ENCODE data around the gene DIMT1. TPM values are rescaled to one million over a fixed set of nuclear protein-coding genes. Genes with fewer than 3 reads are reported as not detected.

The DIMT1 gene
- 19.2 TPM for polyA plus RNA-seq (2013, experiment 1 of 2)
- polyA plus RNA-seq (2013, experiment 2 of 2): 21.4 TPM

DNA sequence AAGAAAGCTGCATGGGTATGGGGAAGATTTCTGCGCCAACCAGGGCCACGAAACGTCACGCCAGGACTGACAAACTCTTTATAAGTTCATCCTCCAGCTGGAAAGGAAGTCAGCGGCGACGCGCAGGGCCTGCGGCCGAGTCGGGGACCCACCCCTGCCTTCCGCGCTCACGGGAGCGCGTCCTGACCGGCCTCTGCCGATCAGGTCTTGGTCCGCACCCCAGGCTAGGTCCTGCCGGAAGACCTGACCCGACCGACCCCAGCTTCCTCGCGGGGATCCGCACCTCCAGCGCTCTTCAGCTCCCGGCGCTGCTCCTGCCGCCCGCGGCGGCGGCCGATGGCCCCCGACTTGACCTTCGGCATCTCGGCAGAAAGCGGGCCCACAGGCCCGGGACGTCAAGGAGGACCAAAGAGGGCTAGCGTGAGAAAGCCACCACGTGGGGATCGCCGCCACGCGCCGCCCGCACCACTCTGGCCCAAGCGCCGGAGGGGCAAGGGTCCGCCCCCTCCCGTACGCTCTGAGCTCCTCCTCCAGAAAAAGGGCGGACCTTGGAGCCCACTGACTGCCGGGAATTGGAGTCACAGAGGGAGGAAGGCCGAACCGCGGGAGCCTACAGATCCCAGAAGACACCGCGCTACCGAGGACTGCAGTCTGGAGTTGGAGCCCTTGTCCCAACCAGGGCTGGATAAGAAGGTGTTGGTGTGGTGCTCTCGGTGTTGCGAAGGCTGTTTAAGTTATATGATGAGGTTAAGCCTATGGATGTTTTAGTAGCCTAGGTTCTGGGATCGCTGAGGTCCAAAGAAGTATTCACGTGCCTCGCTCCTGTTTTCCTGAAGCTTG is at the start of gene DIMT1:
TSS of gene DIMT1 (minus strand) at position 495 of the 840 bp plus-strand sequence. CDS start at position 362, 133 bp downstream.
- Histone ChIP-seq H2AFZ (ENCODE audit: low read depth, low read length) (peak within 1 kb of the TSS; percentile 97), H3K9me3 (ENCODE audit: control insufficient read depth, low read length) (no peaks in the 10 kb centered on the region), H3K9ac (ENCODE audit: low read length) (peak within 1 kb of the TSS; percentile 92), H2BK5ac (ENCODE audit: low read depth, low read length, poor library complexity, severe bottlenecking) (peak within 1 kb of the TSS; percentile 77), H3K4me2 (ENCODE audit: low read length, poor library complexity, severe bottlenecking) (peak within 1 kb of the TSS; percentile 52), H4K91ac (ENCODE audit: low read length) (peak within 1 kb of the TSS; percentile 14), H2BK120ac (ENCODE audit: low read depth, low read length) (peak within 1 kb of the TSS; percentile 24), H3K36me3 (ENCODE audit: control insufficient read depth in 1 of 2, insufficient read depth in 2 of 2, low read depth in 1 of 2, low read length in 2 of 2) (peaks cover 8 to 17% of the 10 kb centered on the region in 2 experiments), H3K79me1 (replicated peaks; ENCODE audit: low read length, poor library complexity, severe bottlenecking) (peaks cover 13% of the 10 kb centered on the region), H3K4me3 (ENCODE audit: insufficient read depth in 1 of 2, low read depth in 1 of 2, low read length in 2 of 2) (peak within 1 kb of the TSS; percentile 79 to 84), H3K27me3 (ENCODE audit: control insufficient read depth in 1 of 2, insufficient read depth in 1 of 2, low read length in 2 of 2) (no peaks in the 10 kb centered on the region), H3K23ac (ENCODE audit: low read length in 2 of 2) (no peak within 1 kb of the TSS), H3K4ac (ENCODE audit: low read depth in 1 of 2, low read length in 2 of 2) (peak within 1 kb of the TSS in 1 of 2 experiments; percentile 78), H2BK12ac (ENCODE audit: low read length in 2 of 2) (peak within 1 kb of the TSS in 1 of 2 experiments; percentile 31), H2AK5ac (ENCODE audit: low read length, severe bottlenecking) (no peak within 1 kb of the TSS), H3K4me1 (ENCODE audit: control insufficient read depth, insufficient read depth, low read depth, low read length) (no peaks in the 10 kb centered on the region), H3K18ac (ENCODE audit: low read depth in 1 of 2, low read length in 2 of 2) (peak within 1 kb of the TSS; percentile 46 to 97), H3K27ac (ENCODE audit: low read length, poor library complexity, severe bottlenecking) (peak within 1 kb of the TSS; percentile 88), H4K8ac (ENCODE audit: low read length) (peak within 1 kb of the TSS; percentile 1), H3K14ac (ENCODE audit: low read length in 2 of 2) (peak within 1 kb of the TSS in 1 of 2 experiments; percentile 92), H2BK15ac (ENCODE audit: low read depth, poor library complexity, severe bottlenecking) (no peak within 1 kb of the TSS)
- peak; percentile 99 for DNase-seq
- WGBS: under 1% methylated on average over 66 of the region's 66 CpGs

DNA sequence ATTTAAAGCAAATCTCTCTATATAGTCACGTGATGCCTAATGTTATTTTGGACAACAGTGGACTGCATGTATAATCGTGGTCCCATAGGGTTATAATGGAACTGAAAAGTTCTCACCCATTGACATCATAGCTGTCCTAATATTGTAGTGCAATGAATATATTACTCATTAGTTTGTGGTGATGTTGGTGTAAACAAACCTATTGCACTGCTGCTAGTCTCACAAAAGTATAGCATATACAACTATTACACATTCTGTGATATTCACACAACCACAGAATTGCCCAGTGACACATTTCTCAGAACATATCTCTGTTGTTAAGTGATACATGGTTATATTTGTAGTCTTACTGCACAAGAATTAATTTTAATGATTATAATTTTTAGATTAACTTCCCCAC is 46.6 kb upstream of the DIMT1 start:
- Histone ChIP-seq H3K79me1 (replicated peaks; ENCODE audit: low read length, poor library complexity, severe bottlenecking) (peaks cover 21% of the 10 kb centered on the region), H3K18ac (ENCODE audit: low read depth in 1 of 2, low read length in 2 of 2) (no peak overlapping the region), H3K4me3 (ENCODE audit: insufficient read depth in 1 of 2, low read depth in 1 of 2, low read length in 2 of 2) (no peak overlapping the region), H3K4me2 (ENCODE audit: low read length, poor library complexity, severe bottlenecking) (no peak overlapping the region), H2AK5ac (ENCODE audit: low read length, severe bottlenecking) (no peak overlapping the region), H4K91ac (ENCODE audit: low read length) (no peak overlapping the region), H2BK15ac (ENCODE audit: low read depth, poor library complexity, severe bottlenecking) (no peak overlapping the region), H3K9me3 (ENCODE audit: control insufficient read depth, low read length) (no peaks in the 10 kb centered on the region), H3K9ac (ENCODE audit: low read length) (no peak overlapping the region), H2AFZ (ENCODE audit: low read depth, low read length) (no peak overlapping the region), H2BK12ac (ENCODE audit: low read length in 2 of 2) (no peak overlapping the region), H3K36me3 (ENCODE audit: control insufficient read depth in 1 of 2, insufficient read depth in 2 of 2, low read depth in 1 of 2, low read length in 2 of 2) (peaks cover 5 to 39% of the 10 kb centered on the region in 2 experiments), H3K4me1 (ENCODE audit: control insufficient read depth, insufficient read depth, low read depth, low read length) (no peaks in the 10 kb centered on the region), H2BK5ac (ENCODE audit: low read depth, low read length, poor library complexity, severe bottlenecking) (no peak overlapping the region), H3K14ac (ENCODE audit: low read length in 2 of 2) (no peak overlapping the region), H2BK120ac (ENCODE audit: low read depth, low read length) (no peak overlapping the region), H3K4ac (ENCODE audit: low read depth in 1 of 2, low read length in 2 of 2) (no peak overlapping the region), H3K27ac (ENCODE audit: low read length, poor library complexity, severe bottlenecking) (no peak overlapping the region), H3K23ac (ENCODE audit: low read length in 2 of 2) (no peak overlapping the region), H3K27me3 (ENCODE audit: control insufficient read depth in 1 of 2, insufficient read depth in 1 of 2, low read length in 2 of 2) (no peaks in the 10 kb centered on the region), H4K8ac (ENCODE audit: low read length) (no peak overlapping the region)
- WGBS: 100% methylated on average over 1 of the region's 2 CpGs
- DNase-seq: peak; percentile 68

DNA sequence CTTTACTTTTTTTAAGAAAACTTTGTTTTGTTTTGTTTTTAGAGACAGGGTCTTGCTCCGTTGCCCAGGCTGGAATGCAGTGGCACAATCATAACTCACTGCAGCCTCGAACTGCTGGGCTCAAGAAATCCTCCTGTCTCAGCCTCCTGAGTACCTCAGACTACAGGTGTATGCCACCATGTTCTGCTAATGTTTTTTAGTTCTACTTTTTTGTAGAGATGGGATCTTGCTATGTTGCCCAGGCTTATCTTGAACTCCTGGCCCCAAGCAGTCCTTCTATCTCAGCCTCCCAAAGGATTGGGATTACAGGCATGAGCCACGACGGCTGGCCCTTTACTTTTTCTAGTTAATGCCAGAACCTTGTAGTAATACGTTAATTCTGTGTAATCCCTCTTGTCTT is 44.8 kb upstream of the DIMT1 start:
- no peak overlapping the region for H2BK15ac ChIP-seq (ENCODE audit: low read depth, poor library complexity, severe bottlenecking)
- H3K4me1 ChIP-seq (ENCODE audit: control insufficient read depth, insufficient read depth, low read depth, low read length): peaks cover 2% of the 10 kb centered on the region
- peaks cover 5 to 41% of the 10 kb centered on the region in 2 experiments for H3K36me3 ChIP-seq (ENCODE audit: control insufficient read depth in 1 of 2, insufficient read depth in 2 of 2, low read depth in 1 of 2, low read length in 2 of 2)
- H2BK5ac ChIP-seq (ENCODE audit: low read depth, low read length, poor library complexity, severe bottlenecking): no peak overlapping the region
- no peak overlapping the region for H3K4ac ChIP-seq (ENCODE audit: low read depth in 1 of 2, low read length in 2 of 2)
- no peaks in the 10 kb centered on the region for H3K9me3 ChIP-seq (ENCODE audit: control insufficient read depth, low read length)
- H3K23ac ChIP-seq (ENCODE audit: low read length in 2 of 2): no peak overlapping the region
- 100% methylated on average over 2 of the region's 5 CpGs for WGBS
- H2AFZ ChIP-seq (ENCODE audit: low read depth, low read length): no peak overlapping the region
- no peak overlapping the region for H2BK12ac ChIP-seq (ENCODE audit: low read length in 2 of 2)
- H3K4me3 ChIP-seq (ENCODE audit: insufficient read depth in 1 of 2, low read depth in 1 of 2, low read length in 2 of 2): no peak overlapping the region
- H3K27ac ChIP-seq (ENCODE audit: low read length, poor library complexity, severe bottlenecking): no peak overlapping the region
- H2BK120ac ChIP-seq (ENCODE audit: low read depth, low read length): no peak overlapping the region
- H3K18ac ChIP-seq (ENCODE audit: low read depth in 1 of 2, low read length in 2 of 2): no peak overlapping the region
- H3K9ac ChIP-seq (ENCODE audit: low read length): no peak overlapping the region
- H2AK5ac ChIP-seq (ENCODE audit: low read length, severe bottlenecking): no peak overlapping the region
- no peak overlapping the region for H4K91ac ChIP-seq (ENCODE audit: low read length)
- H3K27me3 ChIP-seq (ENCODE audit: control insufficient read depth in 1 of 2, insufficient read depth in 1 of 2, low read length in 2 of 2): no peaks in the 10 kb centered on the region
- no peak for DNase-seq
- H3K4me2 ChIP-seq (ENCODE audit: low read length, poor library complexity, severe bottlenecking): no peak overlapping the region
- no peak overlapping the region for H4K8ac ChIP-seq (ENCODE audit: low read length)
- peaks cover 27% of the 10 kb centered on the region for H3K79me1 ChIP-seq (replicated peaks; ENCODE audit: low read length, poor library complexity, severe bottlenecking)
- no peak overlapping the region for H3K14ac ChIP-seq (ENCODE audit: low read length in 2 of 2)

DNA sequence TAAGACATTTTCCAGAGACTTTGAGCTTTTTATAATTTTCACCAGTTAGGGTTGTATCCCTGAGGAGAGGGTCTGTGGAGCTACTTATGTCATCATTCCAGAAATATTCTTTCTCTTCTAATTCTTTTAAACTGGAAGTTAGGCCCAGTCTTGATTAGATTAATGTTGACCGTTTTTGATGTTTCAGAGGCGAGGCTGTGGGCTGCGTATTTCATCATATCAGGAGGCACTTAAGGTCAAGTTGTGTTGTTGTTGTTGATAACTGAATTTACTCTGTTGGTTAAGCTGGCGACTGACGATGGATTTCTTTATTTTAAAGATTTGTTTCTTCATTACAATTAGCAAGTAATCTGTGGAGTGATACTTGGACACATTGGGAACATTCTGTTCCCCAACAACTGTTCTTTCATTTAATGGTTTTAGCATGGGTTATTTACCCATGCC is 28.9 kb upstream of the DIMT1 start:
- no peaks in the 10 kb centered on the region for H3K9me3 ChIP-seq (ENCODE audit: control insufficient read depth, low read length)
- no peak overlapping the region for H4K8ac ChIP-seq (ENCODE audit: low read length)
- no peaks in the 10 kb centered on the region for H3K27me3 ChIP-seq (ENCODE audit: control insufficient read depth in 1 of 2, insufficient read depth in 1 of 2, low read length in 2 of 2)
- no peak overlapping the region for H2BK5ac ChIP-seq (ENCODE audit: low read depth, low read length, poor library complexity, severe bottlenecking)
- H2AFZ ChIP-seq (ENCODE audit: low read depth, low read length): no peak overlapping the region
- no peak for DNase-seq
- peak overlapping the region; percentile 25 for H3K9ac ChIP-seq (ENCODE audit: low read length)
- H3K4me3 ChIP-seq (ENCODE audit: insufficient read depth in 1 of 2, low read depth in 1 of 2, low read length in 2 of 2): peak overlapping the region in 1 of 2 experiments; percentile 10
- H3K4ac ChIP-seq (ENCODE audit: low read depth in 1 of 2, low read length in 2 of 2): no peak overlapping the region
- no peak overlapping the region for H2BK15ac ChIP-seq (ENCODE audit: low read depth, poor library complexity, severe bottlenecking)
- H3K18ac ChIP-seq (ENCODE audit: low read depth in 1 of 2, low read length in 2 of 2): no peak overlapping the region
- no peak overlapping the region for H3K4me2 ChIP-seq (ENCODE audit: low read length, poor library complexity, severe bottlenecking)
- no peak overlapping the region for H2BK12ac ChIP-seq (ENCODE audit: low read length in 2 of 2)
- H4K91ac ChIP-seq (ENCODE audit: low read length): no peak overlapping the region
- no peak overlapping the region for H3K23ac ChIP-seq (ENCODE audit: low read length in 2 of 2)
- H3K4me1 ChIP-seq (ENCODE audit: control insufficient read depth, insufficient read depth, low read depth, low read length): peaks cover 1% of the 10 kb centered on the region
- 97% methylated on average over 3 of the region's 5 CpGs for WGBS
- no peaks in the 10 kb centered on the region for H3K36me3 ChIP-seq (ENCODE audit: control insufficient read depth in 1 of 2, insufficient read depth in 2 of 2, low read depth in 1 of 2, low read length in 2 of 2)
- no peak overlapping the region for H3K14ac ChIP-seq (ENCODE audit: low read length in 2 of 2)
- H2AK5ac ChIP-seq (ENCODE audit: low read length, severe bottlenecking): no peak overlapping the region
- peaks cover 23% of the 10 kb centered on the region for H3K79me1 ChIP-seq (replicated peaks; ENCODE audit: low read length, poor library complexity, severe bottlenecking)
- H3K27ac ChIP-seq (ENCODE audit: low read length, poor library complexity, severe bottlenecking): no peak overlapping the region
- H2BK120ac ChIP-seq (ENCODE audit: low read depth, low read length): no peak overlapping the region

Data from mesenchymal stem cell (in vitro differentiated cells and primary cell).